Effector memory CD4-positive, alpha-beta T cell (primary cell): ENCODE data around the gene PAX7.

ENCODE experiments used
- DNase-seq, 3 donors: peaks; one replicate each; pipeline ENCODE4 v3.0.0-alpha.2; 2020
- H3K27ac ChIP-seq: 2 replicates; pipeline ENCODE4 v1.7.0; 2013; ENCODE audit warnings: mild to moderate bottlenecking, low read length, moderate library complexity; ENCODE audit not compliant: insufficient read depth, poor library complexity, severe bottlenecking
- H3K27me3 ChIP-seq: replicated peaks from 2 replicates; pipeline ENCODE4 v1.7.0; 2013; ENCODE audit warnings: mild to moderate bottlenecking, low read length; ENCODE audit not compliant: insufficient read depth, control insufficient read depth, poor library complexity, severe bottlenecking
- H3K36me3 ChIP-seq: 2 replicates; pipeline ENCODE4 v1.7.0; 2013; ENCODE audit warnings: mild to moderate bottlenecking, low read length, moderate library complexity; ENCODE audit not compliant: control insufficient read depth, insufficient read depth
- H3K4me1 ChIP-seq: 2 replicates; pipeline ENCODE4 v1.7.0; 2013; ENCODE audit warnings: low read length, mild to moderate bottlenecking; ENCODE audit not compliant: control insufficient read depth, insufficient read depth, poor library complexity, severe bottlenecking
- H3K4me3 ChIP-seq: 2 replicates; pipeline ENCODE4 v1.7.0; 2013; ENCODE audit warnings: low read length, low read depth, mild to moderate bottlenecking; ENCODE audit not compliant: insufficient read depth, poor library complexity, severe bottlenecking
- H3K9me3 ChIP-seq: 2 replicates; pipeline ENCODE4 v1.7.0; 2013; ENCODE audit warnings: mild to moderate bottlenecking, low read length, moderate library complexity; ENCODE audit not compliant: control insufficient read depth

PAX7 gene

DNA sequence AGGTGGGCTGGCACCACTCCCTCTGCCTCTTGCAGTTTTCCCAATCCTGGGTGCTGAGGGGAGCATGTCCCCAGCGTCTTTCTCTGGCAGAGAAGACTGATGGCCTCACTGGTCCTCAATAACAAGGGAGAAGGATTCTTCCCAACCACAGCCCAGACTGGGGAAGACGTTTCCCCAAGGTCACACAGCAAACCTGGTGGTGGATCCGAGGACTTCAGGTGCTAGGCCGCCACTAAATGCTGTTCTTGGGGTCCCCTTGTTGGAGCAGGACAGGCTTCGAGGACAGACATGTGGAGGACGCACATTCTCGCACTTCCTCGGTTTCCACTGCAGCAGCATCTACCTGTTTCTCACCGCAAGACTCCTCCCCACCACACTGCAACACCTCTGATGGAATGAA lies 30.9 kb upstream of the PAX7 start:
- DNase-seq = no peak
- H3K27me3 ChIP-seq = peaks cover 5% of the 10 kb centered on the region
- H3K4me3 ChIP-seq = no peak overlapping the region
- no peaks in the 10 kb centered on the region for H3K36me3 ChIP-seq
- no peaks in the 10 kb centered on the region for H3K4me1 ChIP-seq
- H3K27ac ChIP-seq = no peak overlapping the region
- H3K9me3 ChIP-seq = no peaks in the 10 kb centered on the region

DNA sequence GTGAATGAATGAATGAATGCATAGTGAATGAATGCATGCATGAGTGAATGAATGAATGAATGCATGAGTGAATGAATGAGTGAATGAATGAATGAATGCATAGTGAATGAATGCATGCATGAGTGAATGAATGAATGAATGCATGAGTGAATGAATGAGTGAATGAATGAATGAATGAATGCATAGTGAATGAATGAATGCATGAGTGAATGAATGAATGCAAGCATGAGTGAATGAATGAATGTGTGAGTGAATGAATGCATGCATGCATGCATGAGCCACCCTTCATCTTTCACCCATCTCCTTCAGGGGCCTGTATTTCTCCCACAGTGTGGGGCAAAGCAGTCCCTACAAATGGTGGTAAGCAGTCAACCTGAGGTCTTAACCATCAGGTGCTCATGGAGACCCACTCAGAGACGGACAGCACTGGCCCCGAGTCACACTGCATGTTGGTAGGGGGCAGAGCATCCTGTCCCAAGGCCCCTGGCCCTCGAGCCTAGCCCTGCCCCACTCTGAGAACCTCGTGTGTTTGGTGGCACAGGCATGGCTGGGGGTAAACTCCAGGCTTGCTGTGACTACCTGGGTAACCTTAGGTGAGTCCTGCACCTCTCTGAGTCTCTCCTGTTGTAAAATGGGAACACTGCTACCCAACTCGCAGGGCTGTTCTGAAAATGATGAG lies 28.0 kb upstream of the PAX7 start:
- H3K4me3 ChIP-seq = no peak overlapping the region
- no peaks in the 10 kb centered on the region for H3K36me3 ChIP-seq
- no peaks in the 10 kb centered on the region for H3K9me3 ChIP-seq
- peaks cover under 1% of the 10 kb centered on the region for H3K27me3 ChIP-seq
- no peak for DNase-seq
- no peaks in the 10 kb centered on the region for H3K4me1 ChIP-seq
- H3K27ac ChIP-seq = no peak overlapping the region

GRCh38 chr1:18603212-18603852 lies 27.3 kb upstream of the PAX7 start:
- H3K4me3 ChIP-seq = no peak overlapping the region
- DNase-seq = no peak
- no peak overlapping the region for H3K27ac ChIP-seq
- no peaks in the 10 kb centered on the region for H3K27me3 ChIP-seq
- H3K9me3 ChIP-seq = no peaks in the 10 kb centered on the region
- H3K36me3 ChIP-seq = no peaks in the 10 kb centered on the region
- no peaks in the 10 kb centered on the region for H3K4me1 ChIP-seq

DNA sequence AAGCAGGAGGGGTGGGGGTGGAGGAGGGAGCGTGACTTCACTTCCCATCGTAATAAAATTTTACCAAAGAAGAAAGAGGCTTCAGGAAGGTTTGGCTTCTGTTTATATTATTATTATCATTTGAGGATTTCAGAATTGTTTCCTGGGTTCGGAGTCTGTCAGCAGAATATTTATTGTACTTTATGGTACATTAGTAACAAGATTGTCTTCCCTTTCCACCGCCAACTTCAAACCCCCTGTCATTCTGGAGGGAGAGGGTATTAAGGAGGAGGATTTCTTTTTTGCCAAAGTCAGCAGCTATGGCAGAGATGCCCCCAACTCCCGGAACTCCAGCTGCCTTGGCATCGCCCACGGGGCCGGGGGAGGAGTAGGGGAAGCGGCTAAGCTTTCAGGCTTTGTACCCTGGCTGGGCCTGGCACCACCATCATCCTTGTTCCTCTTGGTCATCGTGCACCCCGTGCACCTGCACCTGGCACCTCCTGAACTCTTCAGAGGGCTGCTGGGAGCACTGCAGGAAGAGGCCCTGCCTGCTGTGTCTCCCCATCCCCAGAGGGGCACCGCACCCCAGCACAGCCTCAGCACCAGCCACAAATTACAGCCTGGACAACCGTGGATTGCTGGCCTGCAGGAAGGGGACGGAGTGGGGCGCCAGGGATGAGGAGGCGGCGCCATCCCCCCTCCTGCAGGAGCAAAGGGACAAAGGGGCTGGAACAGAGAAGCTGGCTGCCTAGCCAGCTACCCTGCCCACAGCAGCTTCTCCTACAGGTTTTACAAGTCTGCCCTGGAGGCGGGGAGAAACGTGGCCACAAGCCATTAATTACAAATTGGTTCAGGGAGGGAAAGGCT lies 24.0 kb upstream of the PAX7 start:
- no peaks in the 10 kb centered on the region for H3K36me3 ChIP-seq
- DNase-seq = no peak
- no peak overlapping the region for H3K27ac ChIP-seq
- H3K4me3 ChIP-seq = no peak overlapping the region
- no peaks in the 10 kb centered on the region for H3K27me3 ChIP-seq
- no peaks in the 10 kb centered on the region for H3K9me3 ChIP-seq
- H3K4me1 ChIP-seq = no peaks in the 10 kb centered on the region

- Histone ChIP-seq H3K27ac (no peak overlapping the region), H3K36me3 (no peaks in the 10 kb centered on the region), H3K9me3 (no peaks in the 10 kb centered on the region), H3K4me3 (no peak overlapping the region), H3K4me1 (no peaks in the 10 kb centered on the region), H3K27me3 (no peaks in the 10 kb centered on the region)
- no peak for DNase-seq
These were observed 23.3 kb upstream of the PAX7 start for GRCh38 chr1:18607289-18607760.

GRCh38 chr1:18608534-18608933 lies 22.1 kb upstream of the PAX7 start:
- H3K27me3 ChIP-seq = no peaks in the 10 kb centered on the region
- no peaks in the 10 kb centered on the region for H3K9me3 ChIP-seq
- no peaks in the 10 kb centered on the region for H3K36me3 ChIP-seq
- H3K27ac ChIP-seq = no peak overlapping the region
- H3K4me3 ChIP-seq = no peak overlapping the region
- H3K4me1 ChIP-seq = no peaks in the 10 kb centered on the region
- DNase-seq = no peak

- Histone ChIP-seq H3K27me3 (peaks cover 6% of the 10 kb centered on the region), H3K36me3 (no peaks in the 10 kb centered on the region), H3K4me1 (no peaks in the 10 kb centered on the region), H3K27ac (no peak overlapping the region), H3K4me3 (no peak overlapping the region), H3K9me3 (no peaks in the 10 kb centered on the region)
- DNase-seq = no peak
These were observed 19.3 kb upstream of the PAX7 start for GRCh38 chr1:18611311-18611710.

DNA sequence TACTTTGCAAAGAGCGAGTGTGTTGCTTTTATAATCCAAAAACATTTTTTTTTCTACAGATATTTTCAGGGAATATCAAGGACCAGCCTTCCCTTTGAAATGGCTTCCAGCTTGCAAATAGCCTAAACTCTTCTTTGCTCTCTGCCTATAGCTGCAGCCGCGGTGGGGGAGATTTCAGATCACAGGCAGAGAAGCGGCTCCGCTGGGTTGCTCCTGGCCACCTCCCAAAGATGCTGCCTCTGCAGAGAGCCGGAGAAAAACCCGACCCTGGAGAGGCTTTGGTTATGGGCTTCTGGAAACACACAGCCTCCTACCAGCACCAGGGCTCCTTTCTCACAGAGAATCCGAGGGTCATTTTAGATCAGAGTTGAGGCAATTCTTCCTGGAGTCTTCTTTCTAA lies 18.6 kb upstream of the PAX7 start:
- Histone ChIP-seq H3K4me3 (no peak overlapping the region), H3K36me3 (no peaks in the 10 kb centered on the region), H3K27me3 (peaks cover 6% of the 10 kb centered on the region), H3K9me3 (no peaks in the 10 kb centered on the region), H3K27ac (no peak overlapping the region), H3K4me1 (no peaks in the 10 kb centered on the region)
- DNase-seq = no peak

DNA sequence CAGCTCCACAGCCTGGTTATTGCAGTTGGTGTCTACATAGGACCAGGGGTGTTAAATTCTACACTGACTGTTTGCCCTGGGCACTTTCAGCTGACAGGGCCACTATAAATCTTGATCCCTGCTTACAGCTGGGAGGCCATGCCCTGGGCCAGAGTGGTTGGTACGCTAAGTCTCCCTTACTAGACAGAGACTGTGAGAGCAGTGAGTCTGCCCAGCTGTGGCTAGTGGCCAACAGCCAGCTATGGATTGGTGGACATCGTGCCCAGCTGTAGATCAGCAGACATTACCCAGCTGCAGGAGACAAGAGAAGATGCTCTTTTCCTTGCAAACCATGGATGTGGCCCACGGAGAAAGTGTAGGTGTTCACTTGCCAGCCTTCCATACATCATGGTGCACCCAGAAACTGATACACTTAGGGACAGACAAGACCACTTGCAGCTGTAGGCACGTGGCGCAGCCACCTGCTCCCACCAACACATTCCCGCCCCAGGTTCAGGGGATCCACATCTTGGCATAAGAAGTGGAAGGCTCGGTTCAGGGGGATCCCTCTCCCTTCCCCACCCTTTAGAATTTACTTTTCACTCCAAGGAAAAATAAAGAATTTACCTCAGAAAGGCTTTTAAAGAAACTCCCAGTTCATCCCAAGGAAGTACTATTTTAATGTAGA lies 16.4 kb upstream of the PAX7 start:
- H3K4me1 ChIP-seq = no peaks in the 10 kb centered on the region
- no peaks in the 10 kb centered on the region for H3K9me3 ChIP-seq
- peaks cover 6% of the 10 kb centered on the region for H3K27me3 ChIP-seq
- no peaks in the 10 kb centered on the region for H3K36me3 ChIP-seq
- H3K4me3 ChIP-seq = no peak overlapping the region
- DNase-seq = no peak
- no peak overlapping the region for H3K27ac ChIP-seq
